HUES64 (cell line): ENCODE data around the gene XYLT1.

ENCODE experiments used
- H3K27ac ChIP-seq: 2 replicates; pipeline ENCODE4 v1.7.0; 2013; ENCODE audit warnings: low read depth, low read length, inconsistent platforms
- H3K27me3 ChIP-seq: 2 replicates; pipeline ENCODE4 v1.6.1; 2013; ENCODE audit warnings: mild to moderate bottlenecking, low read length; ENCODE audit not compliant: insufficient read depth
- H3K36me3 ChIP-seq: 2 replicates; pipeline ENCODE4 v1.6.1; 2013; ENCODE audit warnings: mild to moderate bottlenecking, low read length; ENCODE audit not compliant: insufficient read depth
- H3K4me1 ChIP-seq: 2 replicates; pipeline ENCODE4 v1.6.1; 2013; ENCODE audit warnings: mild to moderate bottlenecking, low read length, moderate library complexity; ENCODE audit not compliant: insufficient read depth
- H3K4me3 ChIP-seq: 2 replicates; pipeline ENCODE4 v1.5.1; 2013; ENCODE audit warnings: mild to moderate bottlenecking, low read length, moderate library complexity
- H3K9ac ChIP-seq: 2 replicates; pipeline ENCODE4 v1.6.1; 2013; ENCODE audit warnings: mild to moderate bottlenecking, low read depth, low read length
- H3K9me3 ChIP-seq: 2 replicates; pipeline ENCODE4 v1.6.1; 2013; ENCODE audit warnings: low read depth, low read length; ENCODE audit not compliant: insufficient read depth
- WGBS: fragments of 150-250, 120-280 bp; methylation state at CpG from one replicate; pipeline ENCODE4 v1.1.7; 2013; ENCODE audit warnings: missing lambda C conversion rate; 5-methylcytosine and 5-hydroxymethylcytosine counted together

XYLT1 gene

GRCh38 chr16:17302214-17302613 lies 168.5 kb downstream of the XYLT1 start:
- Histone ChIP-seq H3K9ac (no peak overlapping the region), H3K36me3 (no peaks in the 10 kb centered on the region), H3K27ac (no peak overlapping the region), H3K27me3 (no peaks in the 10 kb centered on the region), H3K9me3 (no peaks in the 10 kb centered on the region), H3K4me1 (peaks cover 30% of the 10 kb centered on the region), H3K4me3 (no peak overlapping the region)
- 92% methylated on average over 4 of the region's 4 CpGs for WGBS

DNA sequence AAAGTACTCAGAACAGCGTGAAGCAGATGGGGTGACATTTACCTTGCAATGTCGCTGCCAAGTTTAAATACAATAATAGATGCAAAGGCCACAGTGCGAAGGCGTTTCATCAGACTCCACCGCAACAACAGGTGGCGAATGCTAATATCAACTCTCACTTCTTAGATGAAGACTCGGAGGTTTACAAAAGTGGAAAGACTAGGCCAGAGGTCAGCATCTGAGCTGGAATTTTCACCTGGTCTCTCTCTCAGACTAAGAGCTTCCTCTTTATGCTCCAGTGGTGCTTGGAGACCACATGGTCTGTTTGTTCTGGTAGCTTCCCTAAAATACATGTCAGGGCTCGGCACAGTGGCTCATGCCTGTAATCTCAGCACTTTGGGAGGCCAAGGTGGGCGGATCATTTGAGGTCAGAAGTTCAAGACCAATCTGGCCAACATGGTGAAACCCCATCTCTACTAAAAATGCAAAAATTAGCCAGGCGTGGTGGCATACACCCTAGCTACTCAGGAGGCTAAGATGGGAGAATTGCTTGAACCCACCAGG lies 169.1 kb downstream of the XYLT1 start:
- Histone ChIP-seq H3K4me3 (no peak overlapping the region), H3K36me3 (no peaks in the 10 kb centered on the region), H3K27me3 (no peaks in the 10 kb centered on the region), H3K4me1 (peaks cover 30% of the 10 kb centered on the region), H3K9ac (no peak overlapping the region), H3K9me3 (no peaks in the 10 kb centered on the region), H3K27ac (no peak overlapping the region)
- 94% methylated on average over 10 of the region's 10 CpGs for WGBS

DNA sequence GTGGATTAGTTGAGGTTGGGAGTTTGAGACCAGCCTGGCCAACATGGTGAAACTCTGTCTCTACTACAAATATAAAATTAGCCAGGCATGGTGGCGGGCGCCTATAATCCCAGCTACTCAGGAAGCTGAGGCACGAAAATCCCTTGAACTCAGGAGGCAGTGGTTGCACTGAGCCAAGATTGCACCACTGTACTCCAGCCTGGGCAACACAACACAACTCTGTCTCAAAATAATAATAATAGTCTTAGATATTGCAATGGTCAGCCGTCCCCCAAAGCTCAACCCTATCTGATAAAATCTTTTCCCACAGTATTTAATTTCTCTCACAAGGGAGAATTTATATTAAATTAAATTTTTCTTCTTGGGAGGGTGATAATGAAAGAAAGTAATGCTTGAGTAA lies 169.6 kb downstream of the XYLT1 start:
- H3K36me3 ChIP-seq, result no peaks in the 10 kb centered on the region
- no peak overlapping the region for H3K9ac ChIP-seq
- H3K27ac ChIP-seq, result no peak overlapping the region
- 90% methylated on average over 3 of the region's 4 CpGs for WGBS
- H3K27me3 ChIP-seq, result no peaks in the 10 kb centered on the region
- peaks cover 32% of the 10 kb centered on the region for H3K4me1 ChIP-seq
- H3K4me3 ChIP-seq, result no peak overlapping the region
- no peaks in the 10 kb centered on the region for H3K9me3 ChIP-seq

DNA sequence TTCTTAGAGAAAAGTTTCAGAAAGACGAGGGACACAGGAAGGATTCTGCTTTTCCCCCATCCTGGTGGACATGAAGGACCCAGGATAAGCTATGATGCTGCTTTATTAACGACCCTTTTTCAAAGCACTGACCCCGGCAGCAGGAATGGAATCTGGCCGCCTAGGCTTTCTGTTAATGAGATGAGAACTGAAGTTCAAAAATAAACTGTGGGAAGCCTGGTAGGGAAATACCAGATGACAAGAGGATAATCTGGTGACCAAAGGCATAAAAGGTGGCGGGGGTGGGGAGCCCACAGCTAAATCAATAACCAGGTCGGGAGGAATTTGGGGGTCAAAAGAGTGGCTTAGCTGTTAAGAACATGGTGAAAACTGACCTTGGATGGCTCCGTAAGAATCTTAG lies 171.0 kb downstream of the XYLT1 start:
- Histone ChIP-seq H3K4me3 (no peak overlapping the region), H3K4me1 (peaks cover 27% of the 10 kb centered on the region), H3K9ac (0 out of 2 replicates have a peak overlapping the region, but pooled peaks have one; percentile 2), H3K36me3 (no peaks in the 10 kb centered on the region), H3K27me3 (no peaks in the 10 kb centered on the region), H3K9me3 (no peaks in the 10 kb centered on the region), H3K27ac (peak overlapping the region; percentile 72; the same call in 1 of the 2 replicates)
- WGBS, result 53% methylated on average over 7 of the region's 7 CpGs

GRCh38 chr16:17298238-17298637 lies 172.5 kb downstream of the XYLT1 start:
- H3K4me3 ChIP-seq, result no peak overlapping the region
- H3K9ac ChIP-seq, result no peak overlapping the region
- no peak overlapping the region for H3K27ac ChIP-seq
- H3K27me3 ChIP-seq, result no peaks in the 10 kb centered on the region
- WGBS, result 94% methylated on average over 9 of the region's 9 CpGs
- H3K4me1 ChIP-seq, result peaks cover 23% of the 10 kb centered on the region
- no peaks in the 10 kb centered on the region for H3K9me3 ChIP-seq
- no peaks in the 10 kb centered on the region for H3K36me3 ChIP-seq

- no peak overlapping the region for H3K9ac ChIP-seq
- 74% methylated on average over 7 of the region's 7 CpGs for WGBS
Observed at GRCh38 chr16:17296431-17296830, 174.3 kb downstream of the XYLT1 start.

DNA sequence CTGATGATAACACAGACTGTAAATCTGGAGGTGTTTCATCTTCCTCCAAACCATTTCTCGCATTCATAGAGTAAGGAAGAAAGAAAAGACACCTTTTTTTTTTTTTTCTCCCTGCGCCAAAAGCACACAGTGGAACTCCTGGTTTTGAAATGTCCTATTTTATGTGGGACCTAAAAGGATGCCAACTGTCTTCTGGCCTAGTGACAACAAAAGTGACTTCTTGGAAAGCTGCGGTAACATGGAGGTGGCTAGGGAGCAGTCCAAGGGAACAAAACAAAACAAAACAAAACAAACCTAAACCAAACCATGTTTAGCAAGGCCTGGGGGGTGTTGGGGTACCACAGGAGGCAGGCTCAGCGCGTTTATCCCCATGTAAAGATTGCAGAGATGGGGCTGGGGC lies 174.8 kb downstream of the XYLT1 start:
- H3K9ac ChIP-seq, result no peak overlapping the region
- no peaks in the 10 kb centered on the region for H3K36me3 ChIP-seq
- no peaks in the 10 kb centered on the region for H3K27me3 ChIP-seq
- no peak overlapping the region for H3K4me3 ChIP-seq
- peaks cover 14% of the 10 kb centered on the region for H3K4me1 ChIP-seq
- no peak overlapping the region for H3K27ac ChIP-seq
- no peaks in the 10 kb centered on the region for H3K9me3 ChIP-seq
- WGBS, result 100% methylated on average over 4 of the region's 5 CpGs

More at GRCh38 chr16:17296431-17296830, 174.3 kb downstream of the XYLT1 start:
- no peaks in the 10 kb centered on the region for H3K36me3 ChIP-seq
- no peak overlapping the region for H3K27ac ChIP-seq
- no peak overlapping the region for H3K4me3 ChIP-seq
- H3K27me3 ChIP-seq, result no peaks in the 10 kb centered on the region
- H3K9me3 ChIP-seq, result no peaks in the 10 kb centered on the region
- H3K4me1 ChIP-seq, result peaks cover 14% of the 10 kb centered on the region

DNA sequence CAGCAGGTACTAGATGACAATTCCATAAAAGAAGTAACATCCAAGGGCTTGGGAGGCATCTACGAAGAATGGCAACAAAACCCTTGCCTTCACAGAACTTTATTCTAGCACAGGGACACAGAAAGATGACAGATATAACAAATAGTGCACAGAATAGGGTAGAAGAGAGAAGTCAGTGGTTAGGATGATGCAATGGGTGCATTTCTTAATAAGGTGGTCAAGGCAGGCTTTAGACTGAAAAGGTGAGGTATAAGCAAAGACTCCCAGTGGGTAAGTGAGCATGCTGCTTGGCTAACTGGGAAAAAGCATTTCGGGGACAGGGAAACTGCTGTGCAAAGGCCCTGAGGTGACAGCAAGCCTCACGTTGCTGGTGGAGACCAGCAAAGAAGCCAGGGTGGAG lies 175.9 kb downstream of the XYLT1 start:
- Histone ChIP-seq H3K4me3 (no peak overlapping the region), H3K27ac (no peak overlapping the region), H3K9me3 (no peaks in the 10 kb centered on the region), H3K9ac (no peak overlapping the region), H3K27me3 (no peaks in the 10 kb centered on the region), H3K36me3 (no peaks in the 10 kb centered on the region), H3K4me1 (peaks cover 10% of the 10 kb centered on the region)
- WGBS, result 95% methylated on average over 3 of the region's 3 CpGs

GRCh38 chr16:17293813-17294558 lies 176.8 kb downstream of the XYLT1 start:
- Histone ChIP-seq H3K36me3 (no peaks in the 10 kb centered on the region), H3K9me3 (no peaks in the 10 kb centered on the region), H3K4me3 (no peak overlapping the region), H3K4me1 (0 out of 2 replicates have a peak, but pooled peaks cover 4% of the 10 kb centered on the region), H3K27ac (no peak overlapping the region), H3K9ac (no peak overlapping the region), H3K27me3 (no peaks in the 10 kb centered on the region)
- WGBS, result 92% methylated on average over 9 of the region's 9 CpGs

DNA sequence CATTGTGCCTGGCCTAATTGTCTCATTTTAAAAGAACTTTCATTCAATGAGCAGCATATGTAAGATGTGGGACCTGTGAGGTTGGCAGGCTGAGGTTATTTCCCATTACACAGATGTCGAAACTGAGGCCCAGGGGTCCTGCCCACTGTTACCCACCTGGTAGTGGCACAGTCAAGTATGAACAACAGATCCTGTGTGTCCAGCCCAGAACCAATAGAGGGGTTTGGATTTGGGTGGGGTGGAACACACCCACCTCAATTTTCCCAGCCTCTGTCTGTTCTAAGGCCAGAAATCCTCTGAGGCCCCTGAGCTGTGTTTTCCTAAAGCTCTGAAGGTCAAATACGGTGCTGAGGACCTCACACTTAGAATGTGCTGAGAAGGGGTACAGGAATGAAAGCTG lies 179.5 kb downstream of the XYLT1 start:
- 93% methylated on average over 2 of the region's 2 CpGs for WGBS
- no peak overlapping the region for H3K9ac ChIP-seq
- no peaks in the 10 kb centered on the region for H3K36me3 ChIP-seq
- H3K27me3 ChIP-seq, result no peaks in the 10 kb centered on the region
- H3K9me3 ChIP-seq, result no peaks in the 10 kb centered on the region
- no peak overlapping the region for H3K4me3 ChIP-seq
- H3K4me1 ChIP-seq, result peaks cover 11% of the 10 kb centered on the region; the same call in 1 of the 2 replicates
- H3K27ac ChIP-seq, result no peak overlapping the region

DNA sequence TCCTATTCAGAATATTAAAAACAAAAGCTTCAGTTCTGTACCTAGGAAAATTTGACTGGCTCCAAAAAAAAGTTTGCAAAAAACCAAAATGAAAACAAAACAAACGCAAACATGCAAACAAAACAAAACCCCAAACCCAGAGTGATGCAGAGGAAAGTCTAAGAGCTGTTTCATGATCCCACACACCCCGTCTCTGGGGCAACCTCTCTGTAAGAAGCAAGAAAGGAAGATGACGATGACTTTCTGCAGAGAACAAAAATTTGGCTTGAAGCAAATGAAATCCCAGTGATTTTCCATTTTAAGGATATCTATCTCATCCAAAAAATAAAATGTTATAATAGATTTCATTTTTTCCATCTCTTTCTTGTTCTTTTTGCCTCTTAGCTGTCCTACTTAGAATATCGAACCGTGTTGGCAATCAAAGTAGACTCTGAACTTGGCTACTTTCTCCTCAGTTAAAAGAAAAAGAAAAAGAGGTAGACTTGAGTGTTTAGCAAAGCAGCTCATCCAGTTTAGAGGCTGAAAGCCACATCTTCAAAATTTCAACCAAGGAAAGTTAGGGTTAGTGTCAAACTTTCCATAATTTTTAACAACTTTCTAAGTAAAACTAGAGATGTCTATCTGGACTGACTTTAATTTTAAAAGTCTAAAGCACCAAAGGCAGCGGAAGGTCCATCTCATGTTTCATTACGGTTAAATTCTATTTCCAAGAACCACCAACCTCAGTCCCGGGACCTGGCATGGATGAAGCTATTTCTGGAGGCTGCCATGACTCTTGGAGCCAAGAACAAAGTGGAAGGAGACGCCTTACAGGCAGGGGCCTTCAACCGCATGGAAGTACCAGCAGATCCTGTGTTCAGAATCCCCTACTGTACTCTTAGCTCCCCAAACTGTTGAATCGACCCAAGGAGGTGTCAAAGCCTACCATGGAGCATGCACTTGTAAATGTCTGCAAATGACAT lies 180.8 kb downstream of the XYLT1 start:
- Histone ChIP-seq H3K9me3 (no peaks in the 10 kb centered on the region), H3K9ac (no peak overlapping the region), H3K27ac (no peak overlapping the region), H3K36me3 (no peaks in the 10 kb centered on the region), H3K4me1 (peaks cover 9% of the 10 kb centered on the region; the same call in 1 of the 2 replicates), H3K27me3 (no peaks in the 10 kb centered on the region), H3K4me3 (no peak overlapping the region)
- WGBS, result 92% methylated on average over 11 of the region's 11 CpGs
